IMR-90 (cell line): ENCODE data around the gene IL1B. TPM values are rescaled to one million over a fixed set of nuclear protein-coding genes. Genes with fewer than 3 reads are reported as not detected.

Source experiments
- ATAC-seq: fragments of 200-7000 bp; cut with Tn5 transposase; 2 replicates; pipeline ENCODE4 v1.9.1; 2020; ENCODE audit warnings: low read depth, mild to moderate bottlenecking, moderate library complexity
- BruUV-seq: library from RNA; stranded (reverse); fragments of 400-500 nt; replicated peaks from 2 replicates; lab custom pipeline; 2021; lab: Mats Ljungman, UMichigan
- CTCF ChIA-PET: fragments of 300-600 bp; formaldehyde crosslinking; extraction: SDS; loops from one replicate; lab custom pipeline; 2021; ENCODE audit warnings: antibody characterized with exemption; lab: Yijun Ruan, JAX
- POLR2A ChIA-PET: fragments of 300-600 bp; sonication (Branson Sonifier 250); formaldehyde crosslinking; loops from one replicate; lab custom pipeline; 2022; ENCODE audit warnings: antibody characterized with exemption; ENCODE audit not compliant: unreplicated experiment; lab: Charles Lee
- DNase-seq: peaks from one replicate; pipeline ENCODE4 v3.0.0; 2013
- H2AFZ ChIP-seq: replicated peaks from 2 replicates; pipeline ENCODE3; 2013; ENCODE audit warnings: low read length, mild to moderate bottlenecking; ENCODE audit not compliant: poor library complexity
- H2AK5ac ChIP-seq: 2 replicates; pipeline ENCODE4 v1.6.1; 2013; ENCODE audit warnings: low read depth, low read length, inconsistent platforms
- H2AK9ac ChIP-seq: replicated peaks from 2 replicates; pipeline ENCODE3; 2013; ENCODE audit warnings: mild to moderate bottlenecking, low read depth, low read length, moderate library complexity; ENCODE audit not compliant: poor library complexity
- H2BK120ac ChIP-seq: 2 replicates; pipeline ENCODE4 v1.6.1; 2013; ENCODE audit warnings: low read depth, low read length, inconsistent platforms
- H2BK15ac ChIP-seq: 3 replicates; pipeline ENCODE4 v1.6.1; 2013; ENCODE audit warnings: low read depth, low read length, inconsistent platforms
- H2BK20ac ChIP-seq: 2 replicates; pipeline ENCODE4 v1.6.1; 2013; ENCODE audit warnings: low read depth, mild to moderate bottlenecking, inconsistent platforms, low read length, moderate library complexity
- H2BK5ac ChIP-seq: 2 replicates; pipeline ENCODE4 v1.6.1; 2013; ENCODE audit warnings: mild to moderate bottlenecking, low read depth, low read length, inconsistent platforms; ENCODE audit not compliant: poor library complexity, severe bottlenecking
- H3K14ac ChIP-seq: replicated peaks from 2 replicates; pipeline ENCODE4 v1.6.1; 2013; ENCODE audit warnings: low read depth, low read length, inconsistent platforms
- H3K18ac ChIP-seq: 2 replicates; pipeline ENCODE4 v1.6.1; 2013; ENCODE audit warnings: low read depth, low read length, control low read depth
- H3K23ac ChIP-seq: 2 replicates; pipeline ENCODE4 v1.6.1; 2013; ENCODE audit warnings: low read depth, low read length, inconsistent platforms
- H3K27ac ChIP-seq: 2 replicates; pipeline ENCODE4 v1.5.1; 2013; ENCODE audit warnings: mild to moderate bottlenecking, control low read depth, low read length; ENCODE audit not compliant: insufficient read depth
- H3K27me3 ChIP-seq: 2 replicates; pipeline ENCODE4 v1.6.1; 2013; ENCODE audit warnings: low read length; ENCODE audit not compliant: control insufficient read depth, insufficient read depth
- H3K36me3 ChIP-seq: 2 replicates; pipeline ENCODE4 v1.6.1; 2013; ENCODE audit warnings: low read length, mixed read lengths; ENCODE audit not compliant: control insufficient read depth, insufficient read depth
- H3K4ac ChIP-seq: 2 replicates; pipeline ENCODE4 v1.6.1; 2013; ENCODE audit warnings: low read depth, low read length, inconsistent platforms
- H3K4me1 ChIP-seq: 2 replicates; pipeline ENCODE4 v1.6.1; 2013; ENCODE audit warnings: low read length, mixed read lengths; ENCODE audit not compliant: control insufficient read depth, insufficient read depth
- H3K4me2 ChIP-seq: 2 replicates; pipeline ENCODE4 v1.6.1; 2013; ENCODE audit warnings: low read depth, mild to moderate bottlenecking, control low read depth, low read length, moderate library complexity
- H3K4me3 ChIP-seq: 2 replicates; pipeline ENCODE4 v1.5.1; 2013; ENCODE audit warnings: low read depth, mild to moderate bottlenecking, control low read depth, low read length, moderate library complexity; ENCODE audit not compliant: insufficient read depth
- H3K56ac ChIP-seq: 2 replicates; pipeline ENCODE4 v1.6.1; 2013; ENCODE audit warnings: low read length, inconsistent platforms; ENCODE audit not compliant: insufficient read depth; ENCODE audit errors: extremely low read depth
- H3K79me1 ChIP-seq, 2 experiments: 2 replicates each; pipeline ENCODE4 v1.6.1; 2013; ENCODE audit warnings: low read length in 2 of 2, inconsistent platforms in 1 of 2, low read depth in 1 of 2
- H3K9ac ChIP-seq: 2 replicates; pipeline ENCODE4 v1.6.1; 2013; ENCODE audit warnings: low read depth, low read length, control low read depth
- H3K9me1 ChIP-seq: 2 replicates; pipeline ENCODE4 v1.6.1; 2013; ENCODE audit warnings: low read length, inconsistent platforms; ENCODE audit not compliant: insufficient read depth
- H3K9me3 ChIP-seq: 2 replicates; pipeline ENCODE4 v1.6.1; 2013; ENCODE audit warnings: low read length; ENCODE audit not compliant: control insufficient read depth, insufficient read depth
- H4K20me1 ChIP-seq: 2 replicates; pipeline ENCODE4 v1.6.1; 2013; ENCODE audit warnings: low read length, inconsistent platforms; ENCODE audit not compliant: insufficient read depth
- H4K5ac ChIP-seq: 2 replicates; pipeline ENCODE4 v1.6.1; 2013; ENCODE audit warnings: mild to moderate bottlenecking, low read depth, low read length, control low read depth
- H4K8ac ChIP-seq, 2 experiments: 2 replicates each; pipeline ENCODE4 v1.6.1; 2013; ENCODE audit warnings: low read depth in 2 of 2, low read length in 2 of 2, control low read depth in 1 of 2, inconsistent platforms in 1 of 2
- H4K91ac ChIP-seq: 2 replicates; pipeline ENCODE4 v1.6.1; 2013; ENCODE audit warnings: low read depth, low read length, inconsistent platforms; ENCODE audit not compliant: insufficient read depth
- CEBPB ChIP-seq: IDR thresholded peaks from 2 replicates; pipeline ENCODE4 v1.6.1; 2012; ENCODE audit warnings: low read depth, low read length, improper control_type of control experiment
- CHD1 ChIP-seq: IDR thresholded peaks from 2 replicates; pipeline ENCODE4 v1.6.1; 2012; ENCODE audit warnings: low read depth, low read length, improper control_type of control experiment
- ELK1 ChIP-seq: fragments of 150-350 bp; IDR thresholded peaks from 2 replicates; pipeline ENCODE4 v1.6.1; 2016; ENCODE audit warnings: low read depth, mild to moderate bottlenecking, low read length, moderate library complexity, borderline replicate concordance
- FOS ChIP-seq: fragments of 150-350 bp; IDR thresholded peaks from 2 replicates; pipeline ENCODE4 v1.6.1; 2016; ENCODE audit warnings: low read depth, low read length
- MAFK ChIP-seq: IDR thresholded peaks from 2 replicates; pipeline ENCODE4 v1.6.1; 2012; ENCODE audit warnings: low read depth, low read length, improper control_type of control experiment
- MXI1 ChIP-seq: IDR thresholded peaks from 2 replicates; pipeline ENCODE4 v1.6.1; 2012; ENCODE audit warnings: low read depth, mild to moderate bottlenecking, low read length, moderate library complexity, borderline replicate concordance
- POLR2A ChIP-seq: IDR thresholded peaks from 2 replicates; pipeline ENCODE4 v1.6.1; 2012; ENCODE audit warnings: mild to moderate bottlenecking, low read depth, low read length
- RAD21 ChIP-seq: IDR thresholded peaks from 2 replicates; pipeline ENCODE4 v1.6.1; 2012; ENCODE audit warnings: low read length, improper control_type of control experiment
- RCOR1 ChIP-seq: IDR thresholded peaks from 2 replicates; pipeline ENCODE4 v1.6.1; 2012; ENCODE audit warnings: mild to moderate bottlenecking, low read length, improper control_type of control experiment; ENCODE audit not compliant: insufficient replicate concordance
- RFX5 ChIP-seq: IDR thresholded peaks from 2 replicates; pipeline ENCODE4 v1.8.0; 2012; ENCODE audit warnings: low read depth, mild to moderate bottlenecking, low read length, moderate library complexity
- SMC3 ChIP-seq: fragments of 150-350 bp; IDR thresholded peaks from 2 replicates; pipeline ENCODE4 v1.6.1; 2016; ENCODE audit warnings: low read depth, mild to moderate bottlenecking, antibody characterized with exemption, low read length, moderate library complexity
- WGBS, 2 experiments: methylation state at CpG; one replicate each; pipeline versions ENCODE4 v1.1.5 to v1.1.7; 2013; ENCODE audit warnings: missing lambda C conversion rate in 2 of 2; ENCODE audit not compliant: insufficient read length in 1 of 2; ENCODE audit errors: extremely low coverage in 2 of 2; 5-methylcytosine and 5-hydroxymethylcytosine counted together
- dilution Hi-C: fragments of 300-500 bp; cut with HindIII; formaldehyde crosslinking; loops from one replicate; pipeline ENCODE4 v1.14.3; 2018; ENCODE audit warnings: low sequenced_read_pairs; ENCODE audit not compliant: unreplicated experiment
- in situ Hi-C: fragments of 300-500 bp; cut with MboI; formaldehyde crosslinking; loops from 3 replicates; pipeline ENCODE4 v1.14.3; 2019; ENCODE audit warnings: low sequenced_read_pairs, inconsistent platforms, mixed read lengths
- intact Hi-C: fragments of 100-400 bp; cut with micrococcal nuclease; formaldehyde crosslinking; loops from 2 replicates; pipeline ENCODE4 v1.10.0; 2022
- polyA plus RNA-seq, 3 experiments: library from polyadenylated mRNA; depleted of rRNA; stranded (reverse); fragments of >200 nt; gene quantifications; 2 replicates each; pipeline ENCODE4 v1.2.3, GENCODE V29; 2012; ENCODE audit warnings: low replicate concordance in 1 of 3
- total RNA-seq: library from RNA; depleted of rRNA; stranded (reverse); fragments of >200 nt; gene quantifications from 2 replicates; pipeline ENCODE4 v1.2.3, GENCODE V29; 2012

IL1B gene
- total and polyA plus RNA-seq, 2 of the 4 experiments (the other 2 are of a cell fraction) = 3.0 to 4.4 TPM

GRCh38 chr2:112827604-112828185 is 8.9 kb downstream of the IL1B start (continued):
- TF ChIP-seq RFX5 (no peak), POLR2A (no peak), ELK1 (no peak), RCOR1 (no peak)

- Histone ChIP-seq H2AK5ac (no peak overlapping the region), H3K27ac (no peak overlapping the region), H3K36me3 (no peaks in the 10 kb centered on the region; the same call in 1 of the 2 replicates), H4K91ac (no peak overlapping the region), H3K27me3 (no peaks in the 10 kb centered on the region), H3K79me1 (no peaks in the 10 kb centered on the region), H3K4me2 (no peak overlapping the region), H3K9me3 (0 out of 2 replicates have a peak, but pooled peaks cover 1% of the 10 kb centered on the region), H3K4me1 (peaks cover 7% of the 10 kb centered on the region), H3K4ac (no peak overlapping the region), H2AK9ac (no peak overlapping the region), H2BK15ac (no peak overlapping the region), H2BK120ac (no peak overlapping the region), H3K23ac (no peak overlapping the region), H4K5ac (no peak overlapping the region), H4K8ac (no peak overlapping the region), H2BK5ac (no peak overlapping the region), H4K20me1 (no peaks in the 10 kb centered on the region), H2BK20ac (no peak overlapping the region), H3K14ac (no peak overlapping the region), H3K9me1 (no peaks in the 10 kb centered on the region; the same call in 1 of the 2 replicates), H3K56ac (no peak overlapping the region), H3K18ac (no peak overlapping the region), H3K9ac (no peak overlapping the region), H3K4me3 (no peak overlapping the region), H2AFZ (no peak overlapping the region)
- ChIA-PET POLR2A (no interaction called here), CTCF (no interaction called here)
- TF ChIP-seq CEBPB = no peak
- no peak for TF ChIP-seq RFX5
- TF ChIP-seq MAFK = no peak
- TF ChIP-seq SMC3 = no peak
- no peak for TF ChIP-seq ELK1
- TF ChIP-seq RCOR1 = no peak
- no peak for TF ChIP-seq FOS
- no peak for TF ChIP-seq CHD1
- TF ChIP-seq RAD21 = no peak
- TF ChIP-seq MXI1 = no peak
- DNase-seq (no peak), ATAC-seq (no peak)
- dilution Hi-C loops (no loop called here), in situ Hi-C loops (no loop called here), intact Hi-C loops (no loop called here)
- no TSS peak for BruUV-seq
- WGBS, 2 experiments = no CpG with 5 or more reads among the region's 3 CpGs
These were observed 9.6 kb downstream of the IL1B start for GRCh38 chr2:112827009-112827408.
